GM19455 (cell line): ENCODE data around the gene PTER.

Source experiments
- ATAC-seq: cut with Tn5 transposase; IDR thresholded peaks from one replicate; pipeline ENCODE4 v1.9.1; 2021; ENCODE audit not compliant: unreplicated experiment

The PTER gene

DNA sequence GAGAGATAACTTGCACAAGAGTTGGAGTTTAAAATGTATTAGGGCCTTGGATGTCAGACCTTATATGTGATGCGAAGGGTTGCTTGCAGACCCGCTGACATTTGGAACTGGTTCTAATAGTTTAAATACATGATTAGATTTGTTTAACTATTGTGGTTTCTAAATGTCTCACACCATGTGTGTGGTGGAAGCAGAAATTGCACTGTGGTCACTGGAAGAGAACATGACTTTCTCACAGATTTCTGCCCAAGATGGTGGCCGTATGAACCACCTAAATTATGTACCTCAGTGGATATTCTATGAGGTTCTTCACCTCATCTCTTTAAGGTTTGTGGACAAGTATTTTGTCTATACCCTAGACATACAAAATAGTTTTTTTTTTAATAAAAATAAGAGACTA, 93.0 kb downstream of the PTER start:
- ATAC-seq, result no peak

DNA sequence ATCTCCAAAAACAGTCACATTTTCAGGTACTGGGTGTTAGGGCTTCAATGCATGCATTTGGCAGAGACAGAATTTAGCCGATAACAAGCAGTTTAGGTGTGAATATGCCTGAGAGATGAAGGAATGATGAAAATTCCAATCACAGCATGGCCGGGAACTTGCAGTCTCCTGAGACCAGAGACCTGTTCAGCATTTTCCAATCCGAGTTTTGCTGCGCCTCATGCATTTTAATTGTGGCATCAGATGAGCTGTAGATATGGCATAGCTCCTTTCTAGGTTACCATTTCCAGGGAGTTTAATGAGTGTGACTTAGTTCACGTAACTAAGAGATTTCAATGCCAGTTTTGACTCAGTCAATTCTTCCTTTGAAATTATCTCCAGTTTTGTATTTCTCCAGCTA, 99.3 kb downstream of the PTER start:
- no peak for ATAC-seq

- no peak for ATAC-seq
These were observed 107.3 kb downstream of the PTER start for GRCh38 chr10:16544099-16544498.

DNA sequence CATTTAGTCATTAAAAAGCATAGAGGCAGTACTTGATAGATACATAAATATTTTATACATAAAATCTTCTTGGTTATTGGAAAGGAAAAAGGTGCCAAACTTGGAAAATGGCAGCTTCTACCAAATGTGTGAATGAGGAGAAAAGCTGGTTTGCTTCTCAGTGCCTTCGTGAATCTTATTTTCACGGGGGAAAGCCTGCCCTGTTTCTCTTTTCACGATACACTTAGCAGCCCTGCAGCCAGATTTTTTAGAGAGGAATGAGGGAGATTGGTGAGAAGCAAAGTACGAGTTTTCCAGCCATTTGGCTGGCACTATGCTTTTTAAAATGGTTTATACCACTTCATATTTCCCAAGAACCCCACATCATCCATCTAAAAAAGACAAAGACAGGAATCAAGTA, 107.8 kb downstream of the PTER start:
- no peak for ATAC-seq

GRCh38 chr10:16545116-16545736, 108.4 kb downstream of the PTER start:
- ATAC-seq, result no peak

- no peak for ATAC-seq
These were observed 111.2 kb downstream of the PTER start for GRCh38 chr10:16547973-16548372.

DNA sequence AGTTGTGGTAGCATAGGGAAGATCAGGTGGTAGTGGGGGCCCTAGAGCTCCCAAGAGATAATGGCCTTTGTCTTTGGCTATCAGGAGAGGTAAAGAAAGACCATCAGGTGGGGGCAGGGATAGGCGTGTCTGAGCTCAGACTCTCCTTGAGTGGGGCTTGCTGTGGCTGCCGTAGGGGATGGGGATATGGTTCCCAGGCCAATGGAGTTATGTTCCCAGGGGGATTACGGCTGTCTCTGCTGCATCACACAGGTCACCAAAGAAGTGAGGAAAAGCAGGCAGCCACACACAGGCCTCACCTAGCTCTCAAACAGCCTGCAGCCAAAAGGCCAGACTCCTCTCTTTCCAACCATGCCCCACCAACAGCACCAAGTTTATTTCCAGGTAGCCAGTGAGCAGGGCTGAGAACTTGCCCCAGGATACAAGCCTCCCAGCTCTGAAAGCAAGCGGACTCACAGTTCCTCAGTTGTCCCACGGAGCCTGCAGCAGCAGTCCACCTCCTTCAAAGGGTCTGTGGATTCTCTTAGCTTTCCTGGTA, 122.5 kb downstream of the PTER start:
- ATAC-seq, result no peak

DNA sequence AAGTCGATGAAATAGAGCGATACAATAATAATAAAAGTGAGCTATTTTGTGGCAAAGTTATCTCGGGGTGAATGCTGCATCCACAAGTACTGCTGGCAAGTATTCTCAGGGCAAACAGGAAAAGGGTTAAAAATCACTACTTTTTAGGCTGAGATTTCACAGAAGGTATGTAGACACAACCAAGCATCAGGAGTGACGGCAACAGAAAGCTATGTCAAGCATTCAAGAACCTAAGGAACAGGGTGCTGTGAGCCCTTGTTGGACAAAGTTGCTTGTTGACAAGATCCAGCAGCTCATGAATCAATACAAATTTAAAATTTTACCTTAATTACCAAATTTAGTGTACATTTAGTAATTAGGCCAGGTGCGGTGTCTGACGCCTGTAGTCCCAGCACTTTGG, 126.1 kb downstream of the PTER start:
- no peak for ATAC-seq
